GM18502 (cell line): ENCODE measurements around the gene MYADML2.
A peak's percentile ranks its signal among the peaks of the same experiment; 100 is the strongest.

ENCODE experiments used
- ATAC-seq: cut with Tn5 transposase; IDR thresholded peaks from one replicate; pipeline ENCODE4 v1.9.1; 2021; ENCODE audit warnings: mild to moderate bottlenecking; ENCODE audit not compliant: unreplicated experiment, poor library complexity

Gene MYADML2

GRCh38 chr17:81926451-81927151 is 20.4 kb downstream of the MYADML2 start:
- peak; percentile 11 for ATAC-seq

- ATAC-seq = no peak
Observed at GRCh38 chr17:81925860-81926450, 21.1 kb downstream of the MYADML2 start.

GRCh38 chr17:81924557-81925532 is 22.2 kb downstream of the MYADML2 start:
- ATAC-seq = no peak

- no peak for ATAC-seq
Observed at GRCh38 chr17:81923302-81924260, 23.5 kb downstream of the MYADML2 start.

GRCh38 chr17:81922566-81923301 is 24.3 kb downstream of the MYADML2 start:
- no peak for ATAC-seq

- no peak for ATAC-seq
Observed at GRCh38 chr17:81921996-81922565, 25.0 kb downstream of the MYADML2 start.

- no peak for ATAC-seq
Observed at GRCh38 chr17:81921537-81921862, 25.5 kb downstream of the MYADML2 start.

- ATAC-seq = no peak
Observed at GRCh38 chr17:81920612-81921536, 26.2 kb downstream of the MYADML2 start.

- ATAC-seq = no peak
Observed at GRCh38 chr17:81918832-81919545, 28.0 kb downstream of the MYADML2 start.

- peak; percentile 20 for ATAC-seq
Observed at GRCh38 chr17:81918333-81918669, 28.7 kb downstream of the MYADML2 start.

GRCh38 chr17:81917565-81918332 is 29.3 kb downstream of the MYADML2 start, which contains the start of gene SIRT7:
SIRT7 (minus strand) TSS chr17:81918176; CDS start chr17:81918131, 45 bp downstream.
- peak; percentile 65 for ATAC-seq

GRCh38 chr17:81916234-81917001 is 30.6 kb downstream of the MYADML2 start:
- no peak for ATAC-seq

GRCh38 chr17:81915331-81915730 is 31.7 kb downstream of the MYADML2 start:
- no peak for ATAC-seq

- no peak for ATAC-seq
Observed at GRCh38 chr17:81914103-81914850, 32.8 kb downstream of the MYADML2 start.

GRCh38 chr17:81913394-81914102 is 33.5 kb downstream of the MYADML2 start:
- no peak for ATAC-seq
